ENCODE measurements around the gene RASGEF1B. TPM values are rescaled to one million over a fixed set of nuclear protein-coding genes. Genes with fewer than 3 reads are reported as not detected.

Gene RASGEF1B
- total RNA-seq, 2 experiments from 2014 or later: 69.4 to 73.1 TPM

DNA sequence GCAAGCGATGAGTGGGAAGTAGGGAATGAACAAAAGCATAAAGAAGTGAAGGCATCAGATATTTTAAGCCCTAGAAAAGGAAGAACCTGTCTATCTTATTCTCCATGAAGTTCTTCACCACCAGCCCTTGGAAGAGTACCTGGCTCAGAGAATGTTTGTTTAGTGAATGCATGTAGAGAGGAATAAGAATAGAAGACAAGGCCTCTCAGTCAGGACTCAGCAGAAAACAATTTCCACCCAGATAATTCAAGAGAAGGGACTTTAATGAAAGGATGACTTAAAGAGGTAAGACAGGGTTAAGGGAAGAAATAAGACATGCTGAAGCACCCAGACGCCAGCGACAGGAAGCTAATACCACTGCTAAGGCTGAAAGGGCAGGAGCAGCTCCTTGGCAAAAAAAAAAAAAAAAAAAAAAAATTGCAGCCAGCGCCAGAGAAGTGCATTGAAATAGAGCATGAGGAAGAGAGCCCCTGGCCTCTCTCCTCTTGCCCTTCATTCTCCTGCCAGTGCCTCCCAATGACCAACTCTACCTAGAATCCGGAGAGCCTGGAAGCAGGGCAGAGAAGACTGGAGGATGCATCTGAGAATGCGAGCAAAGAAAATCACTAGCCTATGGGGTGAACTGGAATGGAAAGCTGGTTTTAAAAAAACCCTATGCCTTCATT, 47.2 kb upstream of the RASGEF1B start:
- Histone ChIP-seq H3K4me1 (ENCODE audit: insufficient read depth, low read length) (no peaks in the 10 kb centered on the region), H3K27me3 (ENCODE audit: control insufficient read depth in 1 of 2, insufficient read depth in 2 of 2, low read length in 2 of 2) (no peaks in the 10 kb centered on the region), H3K4me3 (ENCODE audit: low read length) (no peak overlapping the region), H3K27ac (ENCODE audit: low read depth in 1 of 2, low read length in 2 of 2) (no peak overlapping the region), H3K9me3 (ENCODE audit: control insufficient read depth in 1 of 2, insufficient read depth in 1 of 2, low read length in 2 of 2) (no peaks in the 10 kb centered on the region), H3K36me3 (ENCODE audit: insufficient read depth, low read length) (no peaks in the 10 kb centered on the region)
- DNase-seq (no peak), ATAC-seq (ENCODE audit: poor library complexity) (no peak)
- TF ChIP-seq, protein P1, sequence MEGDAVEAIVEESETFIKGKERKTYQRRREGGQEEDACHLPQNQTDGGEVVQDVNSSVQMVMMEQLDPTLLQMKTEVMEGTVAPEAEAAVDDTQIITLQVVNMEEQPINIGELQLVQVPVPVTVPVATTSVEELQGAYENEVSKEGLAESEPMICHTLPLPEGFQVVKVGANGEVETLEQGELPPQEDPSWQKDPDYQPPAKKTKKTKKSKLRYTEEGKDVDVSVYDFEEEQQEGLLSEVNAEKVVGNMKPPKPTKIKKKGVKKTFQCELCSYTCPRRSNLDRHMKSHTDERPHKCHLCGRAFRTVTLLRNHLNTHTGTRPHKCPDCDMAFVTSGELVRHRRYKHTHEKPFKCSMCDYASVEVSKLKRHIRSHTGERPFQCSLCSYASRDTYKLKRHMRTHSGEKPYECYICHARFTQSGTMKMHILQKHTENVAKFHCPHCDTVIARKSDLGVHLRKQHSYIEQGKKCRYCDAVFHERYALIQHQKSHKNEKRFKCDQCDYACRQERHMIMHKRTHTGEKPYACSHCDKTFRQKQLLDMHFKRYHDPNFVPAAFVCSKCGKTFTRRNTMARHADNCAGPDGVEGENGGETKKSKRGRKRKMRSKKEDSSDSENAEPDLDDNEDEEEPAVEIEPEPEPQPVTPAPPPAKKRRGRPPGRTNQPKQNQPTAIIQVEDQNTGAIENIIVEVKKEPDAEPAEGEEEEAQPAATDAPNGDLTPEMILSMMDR (IDR thresholded peaks at IDR 0.05): no peak
- Mint-ChIP-seq H3K9me3 (no peaks in the 10 kb centered on the region), H3K27ac (no peak overlapping the region), H3K4me1 (ENCODE audit: low read depth) (no peaks in the 10 kb centered on the region), H3K4me3 (no peak overlapping the region), H3K27me3 (no peaks in the 10 kb centered on the region), H3K36me3 (ENCODE audit: low read depth) (no peaks in the 10 kb centered on the region)
- intact Hi-C loops (cut with DNase I, micrococcal nuclease): no loop called here
- POLR2A ChIA-PET: interaction anchor here (1.9 kb wide), 1 partner anchor 48 kb away, joined by 8 read pairs; the partner anchor contains the start of gene RASGEF1B
- CTCF ChIA-PET: interaction anchor here (1.0 to 1.1 kb wide), 2 partner anchors 12 to 29 kb away, joined by 3 read pairs; no protein-coding TSS in a partner anchor

DNA sequence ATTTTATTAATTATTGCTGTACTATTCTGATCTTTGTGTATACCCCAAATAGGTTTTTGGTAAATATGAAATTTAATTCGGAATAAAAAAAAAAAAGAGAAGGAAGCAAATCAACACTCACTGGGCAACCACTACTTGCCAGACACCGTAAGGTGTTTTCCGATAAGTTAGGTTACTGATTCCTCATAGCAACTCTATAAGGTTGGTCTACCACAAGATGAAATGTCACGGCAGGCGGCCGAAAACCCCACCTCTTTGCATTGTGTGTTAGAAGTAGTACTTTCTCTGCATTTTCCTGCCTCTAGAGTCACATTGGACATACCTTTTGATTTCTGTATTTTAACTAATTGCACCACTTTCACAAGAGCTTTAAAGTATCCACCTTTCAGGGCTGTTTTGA, 44.5 kb upstream of the RASGEF1B start:
- ChIA-PET POLR2A (interaction anchor here (1.1 to 2.2 kb wide), 2 partner anchors 10 to 25 kb away, joined by 6 to 8 read pairs; no protein-coding TSS in a partner anchor), CTCF (interaction anchor here (1.0 kb wide), 1 partner anchor 44 kb away, joined by 4 read pairs; no protein-coding TSS in a partner anchor)
- Histone ChIP-seq H3K4me3 (ENCODE audit: low read length) (no peak overlapping the region), H3K9me3 (ENCODE audit: control insufficient read depth in 1 of 2, insufficient read depth in 1 of 2, low read length in 2 of 2) (no peaks in the 10 kb centered on the region), H3K36me3 (ENCODE audit: insufficient read depth, low read length) (no peaks in the 10 kb centered on the region), H3K27ac (ENCODE audit: low read depth in 1 of 2, low read length in 2 of 2) (no peak overlapping the region), H3K4me1 (ENCODE audit: insufficient read depth, low read length) (peaks cover 4% of the 10 kb centered on the region), H3K27me3 (ENCODE audit: control insufficient read depth in 1 of 2, insufficient read depth in 2 of 2, low read length in 2 of 2) (no peaks in the 10 kb centered on the region)
- TF ChIP-seq, protein P1 (IDR thresholded peaks at IDR 0.05): no peak
- Mint-ChIP-seq H3K4me3 (no peak overlapping the region), H3K27ac (no peak overlapping the region), H3K9me3 (no peaks in the 10 kb centered on the region), H3K4me1 (ENCODE audit: low read depth) (peaks cover 5% of the 10 kb centered on the region), H3K27me3 (no peaks in the 10 kb centered on the region), H3K36me3 (ENCODE audit: low read depth) (no peaks in the 10 kb centered on the region)
- no peak for ATAC-seq (ENCODE audit: poor library complexity)
- DNase-seq: no peak
- intact Hi-C loops (cut with DNase I, micrococcal nuclease): no loop called here

DNA sequence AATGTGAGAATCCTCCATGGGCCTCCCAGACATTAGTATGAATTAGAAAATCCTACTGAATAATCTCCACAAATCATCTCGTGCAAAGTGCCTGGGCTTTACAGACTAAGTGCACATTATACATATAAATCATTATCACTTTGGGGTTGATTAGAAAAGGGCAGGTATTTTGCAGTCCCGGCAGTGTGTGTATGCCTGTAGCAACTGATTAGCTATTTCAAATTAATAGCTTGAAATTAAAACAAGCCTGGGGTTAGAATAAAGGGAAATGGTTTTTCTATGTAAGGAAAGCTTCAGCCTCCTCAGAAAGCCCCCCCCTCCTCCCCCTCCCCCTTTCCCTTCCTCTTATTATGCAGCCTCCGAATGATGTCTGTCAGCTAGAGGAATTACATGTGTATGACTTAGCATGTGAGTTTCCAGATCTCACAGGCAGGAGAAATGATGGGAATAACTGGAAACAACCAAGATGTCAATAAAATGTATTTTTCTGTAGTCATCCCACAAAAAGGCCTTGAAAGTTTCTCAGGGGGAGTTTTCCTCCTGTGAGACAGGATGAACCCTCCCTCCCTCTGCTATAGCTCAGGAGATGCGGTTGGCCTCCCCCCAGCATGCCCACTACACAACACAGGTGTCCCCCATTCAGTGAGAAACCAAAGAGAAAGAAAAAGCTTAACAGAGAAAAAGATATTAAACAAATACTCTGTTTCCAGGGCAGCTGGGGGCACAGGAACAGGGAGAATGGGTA, 41.2 kb upstream of the RASGEF1B start:
- Mint-ChIP-seq H3K4me3 (no peak overlapping the region), H3K9me3 (no peaks in the 10 kb centered on the region), H3K4me1 (ENCODE audit: low read depth) (peaks cover 5% of the 10 kb centered on the region), H3K36me3 (ENCODE audit: low read depth) (no peaks in the 10 kb centered on the region), H3K27me3 (no peaks in the 10 kb centered on the region), H3K27ac (no peak overlapping the region)
- ChIA-PET CTCF (interaction anchor here (1.6 kb wide), 1 partner anchor 12 kb away, joined by 3 read pairs; no protein-coding TSS in a partner anchor), POLR2A (no interaction called here)
- Histone ChIP-seq H3K27me3 (ENCODE audit: control insufficient read depth in 1 of 2, insufficient read depth in 2 of 2, low read length in 2 of 2) (no peaks in the 10 kb centered on the region), H3K27ac (ENCODE audit: low read depth in 1 of 2, low read length in 2 of 2) (no peak overlapping the region), H3K4me3 (ENCODE audit: low read length) (no peak overlapping the region), H3K4me1 (ENCODE audit: insufficient read depth, low read length) (peaks cover 8% of the 10 kb centered on the region), H3K9me3 (ENCODE audit: control insufficient read depth in 1 of 2, insufficient read depth in 1 of 2, low read length in 2 of 2) (no peaks in the 10 kb centered on the region), H3K36me3 (ENCODE audit: insufficient read depth, low read length) (no peaks in the 10 kb centered on the region)
- intact Hi-C loops (cut with DNase I, micrococcal nuclease): no loop called here
- TF ChIP-seq, protein P1 (IDR thresholded peaks at IDR 0.05): no peak
- ATAC-seq (ENCODE audit: poor library complexity): no peak
- no peak for DNase-seq
